T1000 (cell line): ENCODE results near the gene FCRL3.
"Not testable (repeated sequence)": the region's sequence is repeated elsewhere in the genome, so short reads cannot be mapped to it uniquely, and the experiment has no call there.

ENCODE experiments used
- DNase-seq: peaks from one replicate; lab custom pipeline; 2025; ENCODE audit warnings: mixed read lengths; lab: John Stamatoyannopoulos, UW

Gene FCRL3, protein sequence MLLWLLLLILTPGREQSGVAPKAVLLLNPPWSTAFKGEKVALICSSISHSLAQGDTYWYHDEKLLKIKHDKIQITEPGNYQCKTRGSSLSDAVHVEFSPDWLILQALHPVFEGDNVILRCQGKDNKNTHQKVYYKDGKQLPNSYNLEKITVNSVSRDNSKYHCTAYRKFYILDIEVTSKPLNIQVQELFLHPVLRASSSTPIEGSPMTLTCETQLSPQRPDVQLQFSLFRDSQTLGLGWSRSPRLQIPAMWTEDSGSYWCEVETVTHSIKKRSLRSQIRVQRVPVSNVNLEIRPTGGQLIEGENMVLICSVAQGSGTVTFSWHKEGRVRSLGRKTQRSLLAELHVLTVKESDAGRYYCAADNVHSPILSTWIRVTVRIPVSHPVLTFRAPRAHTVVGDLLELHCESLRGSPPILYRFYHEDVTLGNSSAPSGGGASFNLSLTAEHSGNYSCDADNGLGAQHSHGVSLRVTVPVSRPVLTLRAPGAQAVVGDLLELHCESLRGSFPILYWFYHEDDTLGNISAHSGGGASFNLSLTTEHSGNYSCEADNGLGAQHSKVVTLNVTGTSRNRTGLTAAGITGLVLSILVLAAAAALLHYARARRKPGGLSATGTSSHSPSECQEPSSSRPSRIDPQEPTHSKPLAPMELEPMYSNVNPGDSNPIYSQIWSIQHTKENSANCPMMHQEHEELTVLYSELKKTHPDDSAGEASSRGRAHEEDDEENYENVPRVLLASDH

DNA sequence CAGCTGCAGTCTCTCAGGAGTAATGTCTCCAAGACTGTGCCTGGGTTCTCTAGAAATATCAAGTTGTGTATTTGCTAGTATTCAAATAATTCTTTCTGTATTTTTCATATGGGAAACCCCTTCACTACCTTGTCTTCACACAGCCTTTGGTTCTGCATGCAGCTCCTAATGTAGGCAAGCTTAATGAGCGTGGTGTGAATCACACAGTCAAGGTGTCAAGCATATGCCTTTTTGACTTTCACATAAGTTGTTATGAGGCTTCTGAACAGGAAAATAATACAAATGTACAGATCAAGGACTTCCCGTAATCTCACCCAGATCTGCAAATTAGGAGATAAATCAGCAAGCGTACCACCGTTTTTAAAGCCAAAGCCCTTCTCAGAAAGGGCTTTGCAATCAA is at the start of gene FCRL3:
Gene FCRL3 (minus strand): TSS at position 38 of the 400 bp plus-strand sequence. CDS start 280 bp downstream, outside the sequence.
- no peak for DNase-seq

DNA sequence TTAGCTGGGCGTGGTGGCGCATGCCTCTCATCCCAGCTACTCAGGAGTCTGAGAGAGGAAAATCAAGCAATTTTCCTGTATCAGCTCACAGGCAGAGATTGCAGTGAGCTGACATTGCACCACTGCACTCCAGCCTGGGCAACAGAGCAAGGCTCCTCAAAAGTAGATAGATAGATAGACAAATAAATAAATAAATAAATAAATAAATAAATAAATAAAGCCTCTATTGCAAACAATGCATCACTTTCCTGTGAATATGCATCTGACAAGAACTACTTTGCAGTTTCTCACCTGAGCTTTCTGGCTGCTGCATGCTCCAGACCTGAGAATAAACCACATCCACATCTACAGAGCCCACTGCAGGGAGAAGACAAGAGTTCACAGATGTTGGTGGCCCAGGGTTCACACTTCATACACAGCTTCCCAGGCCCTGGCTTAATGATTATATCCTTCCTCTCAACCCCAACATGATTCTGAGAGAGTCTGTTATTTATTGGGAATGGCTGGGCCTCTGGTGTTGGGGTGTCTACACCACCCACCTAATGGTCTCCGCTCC is 47.8 kb upstream of the FCRL3 start:
- no peak for DNase-seq

DNA sequence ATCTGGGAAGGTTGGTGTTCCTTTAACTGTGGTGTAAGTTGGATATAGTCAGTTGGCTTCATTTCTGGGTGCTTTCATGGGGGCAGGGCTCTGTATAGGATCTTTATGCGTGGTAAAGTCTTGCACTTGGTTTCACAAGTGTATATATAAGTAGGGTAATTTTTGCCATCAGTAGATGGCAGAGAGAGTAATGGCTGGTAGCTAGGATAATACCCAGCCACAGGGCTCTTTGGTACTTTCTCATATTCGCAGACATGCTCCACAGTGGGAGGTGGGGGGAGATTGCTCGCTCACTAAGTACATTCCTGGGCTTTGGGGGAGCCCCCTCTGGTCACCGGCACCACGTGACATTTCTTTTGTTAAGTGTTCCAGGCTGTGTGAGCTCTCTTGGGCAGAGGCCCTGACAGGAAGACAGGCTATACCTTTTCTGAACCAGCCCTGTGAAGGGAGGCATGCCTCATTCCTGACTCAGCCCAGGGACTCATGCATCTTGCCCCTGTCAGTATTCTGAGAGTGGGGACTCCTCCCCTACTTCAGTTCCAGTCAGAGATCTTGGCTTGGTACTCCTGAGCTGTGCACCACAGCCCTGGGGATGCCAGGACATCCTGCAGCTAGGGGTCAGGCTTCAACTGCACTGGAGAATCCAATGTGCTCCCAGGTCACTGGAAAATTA is 38.8 kb upstream of the FCRL3 start:
- DNase-seq, result no peak

DNA sequence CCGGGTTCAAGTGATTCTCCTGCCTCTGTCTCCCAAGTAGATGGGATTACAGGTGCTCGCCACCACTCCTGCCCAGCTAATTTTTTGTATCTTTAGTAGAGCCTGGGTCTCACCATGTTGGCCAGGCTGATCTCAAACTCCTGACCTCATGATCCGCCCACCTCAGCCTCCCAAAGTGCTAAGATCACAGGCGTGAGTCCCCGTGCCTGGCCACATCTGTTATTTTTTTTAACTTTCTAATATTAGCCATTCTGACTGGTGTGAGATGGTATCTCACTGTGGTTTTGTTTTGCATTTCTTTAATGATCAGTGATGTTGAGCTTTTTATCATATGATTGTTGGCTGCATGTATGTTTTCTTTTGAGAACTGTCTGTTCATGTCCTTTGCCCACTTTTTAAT is 35.4 kb upstream of the FCRL3 start:
- not testable (repeated sequence) for DNase-seq

DNA sequence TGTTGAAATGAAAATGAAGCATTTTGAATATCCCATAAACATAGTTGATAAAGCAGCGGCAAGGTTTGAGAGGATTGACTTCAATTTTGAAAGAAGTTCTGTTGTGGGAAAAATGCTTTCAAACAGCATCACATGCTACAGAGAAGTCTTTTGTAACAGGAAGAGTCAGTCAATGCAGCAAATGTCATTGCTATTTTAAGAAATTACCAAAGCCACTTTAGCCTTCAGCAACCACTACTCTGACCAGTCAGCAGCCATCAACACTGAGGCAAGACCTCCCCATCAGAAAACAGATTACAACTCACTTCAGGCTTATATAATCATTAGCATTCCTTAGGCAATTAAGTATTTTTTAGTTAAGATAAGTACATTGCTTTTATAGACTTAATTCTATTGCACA is 33.8 kb upstream of the FCRL3 start:
- DNase-seq, result no peak

DNA sequence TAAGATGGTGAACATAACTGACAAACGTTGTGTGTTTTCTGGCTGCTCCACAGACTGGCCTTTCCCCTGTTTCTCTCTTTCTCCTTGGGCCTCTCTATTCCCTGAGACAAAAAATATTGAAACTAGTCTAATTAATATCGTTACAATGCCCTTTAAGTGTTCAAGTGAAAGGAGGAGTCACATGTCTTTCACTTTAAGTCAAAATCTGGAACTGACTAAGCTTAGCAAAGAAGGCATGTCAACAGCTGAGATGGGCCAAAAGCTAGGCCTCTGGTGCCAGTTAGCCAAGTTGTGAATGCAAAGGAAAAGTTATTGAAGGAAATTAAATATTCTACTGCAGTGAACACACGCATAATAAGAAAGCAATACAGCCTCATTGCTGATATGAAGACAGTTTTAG is 32.2 kb upstream of the FCRL3 start:
- DNase-seq, result no peak

DNA sequence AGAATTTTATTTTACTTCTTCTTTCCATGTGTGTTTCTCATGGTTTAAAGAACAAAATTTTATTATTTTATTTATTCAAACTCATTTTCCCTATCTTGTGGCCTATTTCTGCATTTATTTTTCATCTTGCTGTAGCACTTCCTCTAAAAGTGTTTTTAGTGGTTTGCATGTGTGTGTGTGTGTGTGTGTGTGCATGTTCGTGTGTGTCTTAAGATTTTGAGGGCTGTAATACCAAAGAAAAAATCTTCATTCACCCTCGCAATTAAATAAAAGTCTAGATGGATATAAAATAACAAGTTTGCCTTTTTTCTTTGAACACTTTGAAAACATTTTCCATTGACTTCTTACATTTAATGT is 24.6 kb upstream of the FCRL3 start:
- no peak for DNase-seq

DNA sequence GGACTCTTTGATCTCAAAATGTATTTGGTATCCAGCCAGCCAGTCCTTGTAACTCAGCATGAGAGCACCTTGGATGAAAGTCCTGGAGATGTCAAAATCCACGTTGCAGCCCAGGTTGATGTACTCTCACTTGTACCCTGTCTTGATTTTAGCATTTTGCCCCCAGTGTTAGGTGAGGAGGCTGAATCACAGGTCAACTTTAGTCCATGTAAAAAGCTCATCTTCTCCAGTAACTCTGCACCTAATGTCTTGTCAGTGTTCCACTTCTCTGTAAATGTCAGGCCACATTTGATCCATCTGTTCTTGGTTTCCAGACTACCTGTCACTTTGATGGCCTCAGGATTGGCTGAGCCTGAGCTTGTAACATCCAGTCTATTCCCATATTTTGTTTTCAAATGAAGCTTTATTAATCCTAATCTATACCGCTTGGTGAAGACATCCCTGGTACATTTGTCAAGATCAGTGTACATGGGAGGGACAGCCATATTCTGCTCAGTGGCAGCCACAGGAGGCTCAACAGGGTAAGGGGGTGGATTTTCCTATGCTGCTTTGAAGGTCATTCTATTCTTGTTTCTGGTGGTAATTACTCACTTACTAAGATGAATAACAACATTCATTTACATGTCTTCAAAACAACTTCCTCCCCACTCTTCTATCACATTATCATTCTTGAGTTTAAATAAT is 24.1 kb upstream of the FCRL3 start:
- DNase-seq, result no peak

DNA sequence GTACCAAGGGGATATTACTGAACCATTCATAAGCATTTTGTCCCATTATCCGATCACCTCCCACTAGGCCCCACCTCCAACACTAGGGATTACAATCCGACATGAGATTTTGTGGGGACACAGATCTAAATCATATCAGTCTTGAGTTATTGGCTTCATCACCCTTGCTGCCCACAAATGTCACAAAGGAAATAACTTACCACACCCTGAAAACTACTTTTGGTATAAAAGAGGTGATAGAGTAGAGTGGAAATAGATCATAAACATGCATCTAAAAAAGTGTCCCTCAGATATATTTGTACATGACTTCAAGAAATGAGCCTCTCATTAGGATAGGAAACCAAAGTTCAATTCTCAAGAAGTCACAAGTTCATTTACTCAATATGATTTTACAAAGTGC is 22.6 kb upstream of the FCRL3 start:
- DNase-seq, result no peak

DNA sequence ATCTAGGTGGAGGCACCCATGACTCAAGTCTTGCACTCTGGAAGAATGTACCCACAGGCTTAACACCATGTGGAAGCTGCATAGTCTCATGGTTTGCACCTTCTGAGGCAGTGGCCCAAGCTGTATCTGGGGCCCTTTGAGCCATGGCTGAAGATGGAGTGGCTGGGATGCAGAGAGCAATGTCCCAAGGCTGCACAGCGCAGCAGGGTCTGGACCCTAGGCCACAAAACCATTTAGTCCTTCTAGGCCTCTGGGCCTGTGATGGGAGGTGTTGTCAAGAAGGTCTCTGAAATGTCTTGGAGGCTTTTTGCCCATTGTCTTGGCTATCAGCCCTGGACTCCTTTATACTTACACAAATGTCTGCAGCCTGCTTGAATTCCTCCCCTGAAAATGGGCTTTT is 21.4 kb upstream of the FCRL3 start:
- DNase-seq, result no peak

DNA sequence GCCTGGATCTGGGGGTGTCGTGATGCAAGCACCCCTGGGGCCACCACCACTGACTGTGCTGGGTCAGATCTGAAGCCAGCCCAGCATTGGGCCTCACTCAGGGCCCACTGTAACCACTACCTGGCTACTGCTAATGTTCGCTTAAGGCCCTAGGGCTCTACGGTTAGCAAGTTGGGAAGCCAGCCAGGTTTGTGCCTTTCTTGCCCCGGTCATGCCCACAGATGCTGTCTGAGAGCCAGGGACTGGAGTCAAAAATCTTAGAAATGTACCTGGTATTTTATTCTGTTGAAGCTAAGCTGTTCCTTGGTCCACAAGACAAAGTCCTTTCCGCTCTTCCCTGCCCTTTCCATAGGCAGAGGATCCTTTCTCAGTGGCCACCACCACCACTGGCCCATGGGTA is 15.2 kb upstream of the FCRL3 start:
- no peak for DNase-seq

DNA sequence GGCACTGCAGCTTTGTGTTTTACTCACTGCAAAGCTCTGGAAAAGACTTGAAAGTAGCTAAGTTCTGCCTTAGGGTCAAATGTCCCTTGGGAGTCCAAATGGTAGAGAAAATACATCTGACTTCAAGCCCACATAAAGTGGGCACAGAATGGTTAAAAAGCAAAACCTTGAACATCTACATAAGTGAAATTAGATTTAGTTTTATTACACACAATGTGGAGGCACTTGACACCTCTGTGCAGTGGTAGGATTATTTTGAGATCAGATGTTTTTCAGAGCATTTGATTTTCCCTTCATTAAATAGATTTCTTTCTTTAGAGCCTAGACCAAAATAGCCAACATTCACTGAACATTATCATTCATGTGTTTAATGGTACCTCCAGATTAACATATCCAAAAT is 11.2 kb upstream of the FCRL3 start:
- no peak for DNase-seq

DNA sequence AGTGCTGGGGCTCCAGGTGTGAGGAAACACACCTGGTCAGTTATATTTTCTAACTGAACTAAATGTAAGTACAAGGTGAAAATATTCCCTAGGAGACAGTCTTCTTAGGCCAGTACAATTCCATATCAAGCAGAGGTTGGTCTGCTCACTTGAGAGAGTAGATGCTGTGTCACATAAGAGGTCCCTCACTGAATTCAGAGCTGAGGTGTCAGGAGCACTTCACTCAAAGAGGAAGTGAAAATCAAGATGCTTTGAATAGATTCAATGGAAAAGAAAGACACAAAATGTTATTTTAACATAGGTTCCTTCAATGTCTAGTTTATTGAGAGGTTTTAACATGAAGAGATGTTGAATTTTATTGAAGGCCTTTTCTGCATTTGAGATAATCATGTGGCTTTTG is 4.3 kb upstream of the FCRL3 start:
- no peak for DNase-seq

DNA sequence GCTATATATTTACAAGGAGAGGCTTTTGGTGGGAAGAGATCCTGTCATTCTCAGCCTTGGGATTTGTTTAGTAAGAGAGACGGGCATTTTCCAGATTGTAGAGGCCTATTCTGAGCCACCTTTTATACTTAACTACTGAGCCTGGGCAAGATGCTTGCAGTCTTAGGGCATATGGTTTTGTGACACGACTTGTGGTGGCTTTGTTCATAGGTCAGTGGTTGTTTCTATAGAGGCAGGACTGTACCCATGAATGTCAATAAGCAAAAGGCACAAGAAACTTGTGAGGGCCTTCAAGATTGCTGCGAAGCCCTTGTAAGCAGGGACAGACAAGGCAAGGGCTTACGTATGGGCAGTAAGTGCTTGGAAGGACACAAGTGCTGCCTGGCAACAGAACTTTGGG is 3.4 kb upstream of the FCRL3 start:
- DNase-seq, result no peak

DNA sequence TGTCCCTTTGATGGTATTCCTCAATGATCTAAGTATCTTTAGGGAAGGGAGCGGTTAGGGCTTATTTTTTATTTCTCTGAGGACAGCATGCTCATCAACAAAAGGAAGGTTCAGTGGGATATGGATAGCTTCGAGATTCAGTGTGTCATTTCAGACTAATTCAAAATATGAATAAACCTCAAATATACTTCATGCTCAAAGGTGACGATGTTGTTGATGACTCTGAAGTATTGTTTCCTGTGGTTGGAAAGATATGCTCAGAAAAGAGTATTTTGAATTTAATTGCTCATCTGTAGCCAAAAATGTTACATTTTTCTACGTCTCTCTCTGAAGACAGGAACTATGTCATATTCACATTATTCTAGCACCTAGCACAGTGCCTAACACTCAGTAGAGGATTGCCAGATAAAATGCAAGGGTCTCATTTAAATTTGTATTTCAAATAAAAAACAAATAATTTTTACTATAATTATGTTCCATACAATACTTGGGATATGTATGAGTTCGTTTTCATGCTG is 1.8 kb upstream of the FCRL3 start:
- DNase-seq, result no peak

DNA sequence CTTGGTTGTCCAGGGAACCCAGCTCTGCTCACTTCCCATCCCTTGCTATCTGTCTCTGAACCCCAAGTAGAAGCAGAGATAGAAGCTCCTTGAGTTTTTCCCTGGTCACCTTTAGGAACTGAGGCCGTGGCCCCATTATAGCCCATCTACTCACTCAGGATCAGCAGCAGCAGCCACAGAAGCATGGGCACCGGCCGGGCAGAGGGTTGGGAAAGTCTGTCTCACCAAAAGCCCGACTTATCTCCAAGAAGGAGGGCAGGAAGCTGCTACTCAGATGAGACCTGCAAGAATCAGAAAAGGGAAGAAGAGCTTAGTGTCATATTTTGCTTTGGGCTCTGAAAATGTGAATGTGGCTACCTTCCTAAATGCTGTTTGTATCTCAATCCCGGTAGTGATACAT is 264 bp downstream of the FCRL3 start:
- DNase-seq, result no peak

DNA sequence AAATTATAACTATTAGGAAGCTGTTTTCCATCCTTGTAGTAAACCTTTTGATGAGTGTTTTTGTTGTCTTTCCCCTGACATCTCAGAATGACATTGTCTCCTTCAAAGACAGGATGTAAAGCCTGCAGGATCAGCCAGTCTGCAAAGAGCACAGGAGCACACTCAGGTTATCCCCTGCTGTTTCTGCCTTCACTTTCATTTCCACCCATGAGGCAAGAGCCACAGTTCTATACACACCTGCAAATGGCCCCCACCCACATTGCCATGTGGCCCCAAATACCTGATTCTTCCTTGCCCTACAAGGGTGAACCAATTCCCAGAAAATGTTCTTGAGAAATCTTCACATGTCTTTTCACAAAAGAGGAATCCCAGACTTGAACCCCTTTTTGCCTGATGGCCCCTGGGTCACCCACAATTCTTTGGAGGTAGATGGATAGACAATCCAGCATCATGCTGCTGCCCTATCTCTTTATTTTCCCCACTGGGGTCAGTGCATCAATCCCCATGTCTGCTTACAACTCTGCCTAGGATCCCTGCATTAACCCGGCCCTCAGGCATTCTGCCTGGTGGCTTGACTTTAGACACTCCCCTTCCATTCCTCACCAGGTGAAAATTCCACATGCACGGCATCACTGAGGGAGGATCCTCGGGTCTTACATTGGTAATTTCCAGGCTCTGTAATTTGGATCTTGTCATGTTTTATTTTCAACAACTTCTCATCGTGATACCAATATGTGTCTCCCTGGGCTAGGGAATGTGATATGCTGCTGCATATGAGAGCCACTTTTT is 2.6 kb downstream of the FCRL3 start:
- no peak for DNase-seq

DNA sequence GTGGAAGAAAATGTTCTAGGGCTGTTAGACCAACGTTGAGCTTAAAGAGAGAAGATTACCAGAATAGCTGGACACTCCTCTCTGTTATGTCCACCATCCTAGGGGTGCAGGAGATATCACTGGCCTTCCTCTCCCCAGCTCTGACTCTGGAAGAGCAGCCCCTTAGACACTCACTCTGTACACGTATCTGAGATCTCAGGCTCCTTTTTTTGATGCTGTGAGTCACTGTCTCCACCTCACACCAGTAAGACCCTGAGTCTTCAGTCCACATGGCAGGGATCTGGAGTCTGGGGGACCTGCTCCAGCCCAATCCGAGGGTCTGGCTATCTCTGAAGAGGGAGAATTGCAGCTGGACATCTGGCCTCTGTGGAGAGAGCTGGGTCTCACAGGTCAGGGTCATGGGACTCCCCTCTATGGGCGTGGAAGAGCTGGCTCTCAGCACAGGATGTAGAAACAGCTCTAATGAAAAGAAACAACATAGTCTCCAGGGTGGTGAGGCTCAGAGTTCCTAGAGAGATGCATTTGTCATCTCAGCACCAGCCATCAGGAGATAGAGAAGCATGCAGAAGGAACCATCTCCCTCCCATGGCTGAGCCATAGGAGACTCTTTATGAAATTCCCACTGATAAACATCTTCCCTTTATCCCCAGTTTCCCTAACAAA is 3.5 kb downstream of the FCRL3 start:
- no peak for DNase-seq

DNA sequence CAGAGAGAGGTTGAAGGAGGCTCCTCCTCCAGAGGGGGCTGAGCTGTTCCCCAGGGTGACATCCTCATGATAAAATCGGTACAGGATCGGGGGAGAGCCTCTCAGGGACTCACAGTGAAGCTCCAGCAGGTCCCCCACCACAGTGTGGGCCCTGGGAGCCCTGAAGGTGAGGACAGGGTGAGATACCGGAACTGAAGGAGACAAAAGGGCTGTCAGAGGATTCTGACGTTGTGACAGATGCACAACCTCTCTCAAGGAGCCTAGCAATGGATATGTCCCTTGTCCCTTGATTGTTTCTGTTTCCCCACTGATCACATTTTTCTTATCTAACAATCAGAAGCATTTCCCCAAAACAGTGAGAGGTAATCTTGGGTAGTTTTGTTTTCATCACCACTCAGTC is 5.2 kb downstream of the FCRL3 start:
- no peak for DNase-seq

DNA sequence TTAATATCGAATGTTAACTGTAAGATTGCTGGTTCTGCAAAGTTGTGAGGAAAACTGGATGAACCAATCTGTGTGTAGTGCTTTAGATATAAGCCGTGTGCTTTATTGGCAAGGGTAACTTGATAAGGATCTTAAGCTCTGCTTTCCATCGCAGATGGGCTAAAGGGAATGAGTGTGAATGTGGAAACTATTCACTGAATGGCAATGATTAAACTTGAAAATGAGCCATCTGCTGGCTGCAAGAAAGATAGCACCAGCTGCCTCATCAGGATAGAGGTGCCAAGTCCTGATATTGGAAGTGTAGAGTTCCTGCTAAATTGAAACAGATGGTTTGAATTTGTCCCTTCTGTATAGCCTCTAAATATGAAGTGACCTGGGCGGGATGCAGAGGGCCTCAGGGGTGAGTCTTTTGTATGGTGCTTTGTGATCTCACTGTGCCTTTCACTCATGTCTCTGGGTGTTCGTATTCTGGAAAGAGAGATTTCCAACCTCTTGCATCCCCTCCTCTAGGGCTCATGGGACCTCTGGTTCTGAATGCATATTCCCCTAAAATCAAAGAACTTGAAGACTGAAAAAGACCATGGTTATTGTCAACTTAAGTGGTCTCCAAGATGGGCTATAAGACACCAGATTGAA is 9.2 kb downstream of the FCRL3 start:
- no peak for DNase-seq
